GM18505 (cell line): Measurements from ENCODE around the gene ANKDD1A.

Source experiments
- ATAC-seq: cut with Tn5 transposase; IDR thresholded peaks from one replicate; pipeline ENCODE4 v1.9.1; 2021; ENCODE audit not compliant: unreplicated experiment
- POLR2A ChIP-seq: IDR thresholded peaks from 4 replicates; pipeline ENCODE4 v1.6.1; 2011; ENCODE audit warnings: borderline replicate concordance; ENCODE audit not compliant: insufficient read depth, insufficient read length; ENCODE audit errors: extremely low read depth

The ANKDD1A gene

GRCh38 chr15:64911311-64912186, at the start of gene ANKDD1A:
TSS of gene ANKDD1A (plus strand) at chr15:64911902. CDS start at chr15:64911931, 29 bp downstream.
- TF ChIP-seq POLR2A: no peak
- peak; percentile 67 for ATAC-seq

DNA sequence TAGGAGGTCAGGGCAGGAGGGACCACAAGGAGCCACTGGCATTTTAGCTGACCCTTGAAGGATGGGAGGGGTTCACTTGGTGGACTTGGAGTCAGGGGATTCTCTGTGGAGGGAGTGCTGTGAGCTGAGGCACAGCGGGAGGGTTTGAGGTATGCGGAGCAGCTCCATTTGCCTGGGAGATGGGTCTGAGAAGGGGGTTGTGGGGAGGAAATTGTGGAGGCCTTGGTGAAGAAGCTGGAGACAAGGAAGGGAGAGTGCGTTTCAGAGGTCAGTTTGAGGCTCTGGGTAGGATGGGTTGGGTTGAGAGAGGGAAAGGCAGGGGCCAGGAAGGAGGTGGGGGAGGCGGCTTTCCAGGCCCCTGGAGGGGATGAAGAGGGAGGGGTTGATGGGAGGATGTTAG, 49.7 kb upstream of the ANKDD1A start:
- no peak for TF ChIP-seq POLR2A
- no peak for ATAC-seq

- no peak for ATAC-seq
- TF ChIP-seq POLR2A: no peak
Observed at GRCh38 chr15:64862408-64862807, 49.3 kb upstream of the ANKDD1A start.

DNA sequence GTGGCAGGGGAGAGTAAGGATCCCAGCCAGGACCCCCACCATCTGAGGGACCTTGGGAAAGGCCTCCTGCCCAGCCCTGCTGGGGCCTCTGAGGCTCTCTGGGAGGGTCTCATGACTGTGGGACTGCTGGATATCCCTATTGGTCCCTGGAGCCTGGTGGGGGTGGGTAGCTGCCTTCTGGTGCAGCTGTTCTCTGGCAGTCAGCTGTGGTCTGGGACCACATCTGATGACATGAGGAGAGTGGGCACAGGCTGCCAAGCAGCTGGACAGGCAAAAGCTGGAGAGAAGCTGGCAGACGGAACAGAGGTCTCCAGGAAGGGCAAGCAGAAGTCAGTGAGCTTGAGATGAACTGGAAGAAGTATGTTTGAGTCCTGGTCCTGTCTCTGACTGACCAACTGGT, 47.6 kb upstream of the ANKDD1A start:
- ATAC-seq: no peak
- TF ChIP-seq POLR2A: no peak

DNA sequence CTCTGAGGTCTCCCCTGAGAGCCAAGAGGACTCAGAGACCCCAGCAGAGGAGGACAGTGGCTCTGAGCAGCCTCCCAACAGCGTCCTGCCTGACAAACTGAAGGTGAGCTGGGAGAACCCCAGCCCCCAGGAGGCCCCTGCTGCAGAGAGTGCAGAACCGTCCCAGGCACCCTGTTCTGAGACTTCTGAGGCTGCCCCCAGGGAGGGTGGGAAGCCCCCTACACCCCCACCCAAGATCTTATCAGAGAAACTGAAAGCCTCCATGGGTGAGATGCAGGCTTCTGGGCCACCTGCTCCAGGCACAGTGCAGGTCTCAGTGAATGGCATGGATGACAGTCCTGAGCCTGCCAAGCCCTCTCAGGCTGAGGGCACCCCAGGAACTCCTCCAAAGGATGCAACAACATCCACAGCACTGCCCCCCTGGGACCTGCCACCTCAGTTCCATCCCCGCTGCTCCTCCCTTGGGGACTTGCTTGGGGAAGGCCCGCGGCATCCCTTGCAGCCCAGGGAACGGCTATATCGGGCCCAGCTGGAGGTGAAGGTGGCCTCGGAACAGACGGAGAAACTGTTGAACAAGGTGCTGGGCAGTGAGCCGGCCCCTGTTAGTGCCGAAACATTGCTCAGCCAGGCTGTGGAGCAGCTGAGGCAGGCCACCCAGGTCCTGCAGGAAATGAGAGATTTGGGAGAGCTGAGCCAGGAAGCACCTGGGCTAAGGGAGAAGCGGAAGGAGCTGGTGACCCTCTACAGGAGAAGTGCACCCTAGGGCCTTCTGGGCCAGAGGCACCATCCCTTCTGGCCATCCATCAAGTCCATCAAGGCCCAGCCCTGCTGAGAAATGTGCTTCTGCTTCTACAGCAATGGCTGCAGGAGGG, 46.3 kb upstream of the ANKDD1A start:
- TF ChIP-seq POLR2A: peak; percentile 33
- ATAC-seq: no peak

DNA sequence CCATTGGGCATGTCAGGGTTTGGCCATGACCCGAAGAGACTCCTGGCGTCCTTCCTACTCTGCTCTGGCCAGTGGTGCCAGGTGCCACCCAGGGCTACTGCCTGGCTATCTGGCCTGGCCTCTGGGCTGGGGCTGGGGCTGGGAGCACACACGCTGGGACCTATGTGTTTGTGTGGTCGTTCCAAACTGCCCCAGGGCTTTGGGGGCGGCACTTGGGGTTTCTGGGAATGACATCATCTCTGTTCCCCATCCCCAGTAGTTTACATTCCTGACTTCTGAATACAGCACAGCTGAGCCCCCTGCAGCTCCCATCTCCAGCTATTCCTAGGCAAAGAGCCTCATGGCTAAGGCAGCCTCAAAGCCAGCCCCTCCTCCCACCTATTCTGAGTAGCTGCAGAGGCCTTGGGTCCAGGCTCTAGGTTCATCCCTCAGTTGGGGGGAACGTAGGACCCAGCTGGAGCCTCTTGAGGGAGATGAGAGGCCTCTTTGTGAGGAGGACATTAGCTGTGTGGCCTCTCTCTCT, 45.6 kb upstream of the ANKDD1A start:
- no peak for TF ChIP-seq POLR2A
- ATAC-seq: no peak

DNA sequence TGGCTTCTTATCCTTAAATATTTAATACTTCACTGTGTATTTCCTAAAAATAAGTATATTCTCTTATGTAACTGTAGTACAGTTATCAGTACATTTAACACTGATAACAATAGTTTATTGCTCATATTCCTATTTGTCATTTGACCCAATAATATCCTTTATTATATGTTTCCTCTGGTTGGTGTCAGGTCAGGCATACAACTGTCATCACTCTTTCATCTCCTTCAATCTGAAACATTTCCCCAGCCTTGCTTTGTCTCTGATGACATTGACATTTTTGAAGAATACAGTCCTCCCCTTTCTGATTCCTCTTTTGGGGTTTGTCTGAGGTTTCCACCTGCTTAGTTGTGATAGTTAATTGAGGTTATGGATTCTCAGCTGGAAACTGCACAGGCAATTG, 42.2 kb upstream of the ANKDD1A start:
- TF ChIP-seq POLR2A: no peak
- no peak for ATAC-seq

DNA sequence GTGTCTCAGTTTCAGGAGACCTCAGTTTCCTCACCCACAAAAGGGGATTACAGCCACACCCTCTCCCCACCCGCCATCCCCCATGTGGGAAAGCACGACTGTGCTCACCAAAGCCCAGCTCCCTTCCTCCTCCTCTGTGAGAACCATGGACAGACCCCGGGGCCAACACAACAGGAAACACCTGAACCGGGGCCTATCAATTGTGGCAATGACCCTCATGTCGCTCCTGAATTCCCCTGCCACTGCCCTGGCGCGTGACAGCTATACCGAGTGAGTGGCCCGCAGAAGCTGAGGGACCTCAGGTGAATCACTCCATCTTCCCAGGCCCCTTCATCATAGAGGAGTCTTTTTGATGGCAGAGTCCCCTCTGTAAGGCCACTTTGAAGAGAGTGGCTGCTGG, 41.3 kb upstream of the ANKDD1A start:
- no peak for ATAC-seq
- TF ChIP-seq POLR2A: no peak

- TF ChIP-seq POLR2A: no peak
- no peak for ATAC-seq
Observed at GRCh38 chr15:64875641-64876223, 36.0 kb upstream of the ANKDD1A start.

GRCh38 chr15:64877435-64877834, 34.3 kb upstream of the ANKDD1A start:
- TF ChIP-seq POLR2A: no peak
- no peak for ATAC-seq

DNA sequence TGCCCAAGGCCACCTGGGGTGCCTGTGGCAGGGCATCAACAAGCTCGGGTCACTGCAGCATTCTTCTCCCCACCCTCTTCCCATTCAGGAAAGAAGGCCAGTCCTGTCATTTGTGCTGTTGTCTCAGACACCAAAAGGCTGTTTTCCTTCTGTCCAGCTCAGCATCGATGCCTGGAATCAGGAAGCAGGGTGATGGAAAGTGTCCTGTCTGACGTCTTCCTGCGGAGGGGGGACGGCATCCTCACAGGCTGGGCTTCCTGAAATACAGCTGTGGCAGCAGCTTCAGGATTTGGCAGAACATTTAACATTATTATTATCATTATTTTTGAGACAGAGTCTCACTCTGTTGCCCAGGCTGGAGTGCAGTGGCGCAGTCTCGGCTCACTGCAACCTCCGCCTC, 33.0 kb upstream of the ANKDD1A start:
- no peak for TF ChIP-seq POLR2A
- no peak for ATAC-seq

GRCh38 chr15:64883100-64883581, 28.6 kb upstream of the ANKDD1A start:
- ATAC-seq: no peak
- TF ChIP-seq POLR2A: no peak

GRCh38 chr15:64883997-64884511, 27.6 kb upstream of the ANKDD1A start:
- peak; percentile 48 for TF ChIP-seq POLR2A
- peak; percentile 58 for ATAC-seq
